PFSK-1 (cell line): Measurements from ENCODE around the gene TRUB1.

Source experiments
- FOXP2 ChIP-seq: optimal IDR thresholded peaks from 2 replicates; pipeline ENCODE3; 2011; ENCODE audit warnings: borderline replicate concordance, control low read depth, inconsistent platforms; ENCODE audit not compliant: insufficient read depth; ENCODE audit errors: extremely low read length, extremely low read depth
- POLR2AphosphoS5 ChIP-seq: IDR thresholded peaks from 2 replicates; pipeline ENCODE4 v1.6.1; 2012; ENCODE audit warnings: low read depth, mild to moderate bottlenecking, control low read depth, low read length, moderate library complexity
- REST ChIP-seq, 2 experiments: IDR thresholded peaks; 2 replicates each; pipeline versions ENCODE4 v1.6.1 to v1.8.0; 2011 to 2012; ENCODE audit warnings: low read depth in 2 of 2, low read length in 2 of 2, control low read depth in 1 of 2, inconsistent platforms in 1 of 2, mild to moderate bottlenecking in 1 of 2, moderate library complexity in 1 of 2; ENCODE audit not compliant: insufficient read depth in 1 of 2
- SIN3A ChIP-seq: IDR thresholded peaks from 2 replicates; pipeline ENCODE4 v1.6.1; 2012; ENCODE audit warnings: mild to moderate bottlenecking, low read length, moderate library complexity, borderline replicate concordance; ENCODE audit not compliant: insufficient read depth
- TAF1 ChIP-seq: IDR thresholded peaks from 2 replicates; pipeline ENCODE4 v1.6.1; 2012; ENCODE audit warnings: low read length, control low read depth, borderline replicate concordance; ENCODE audit not compliant: insufficient read depth

DNA sequence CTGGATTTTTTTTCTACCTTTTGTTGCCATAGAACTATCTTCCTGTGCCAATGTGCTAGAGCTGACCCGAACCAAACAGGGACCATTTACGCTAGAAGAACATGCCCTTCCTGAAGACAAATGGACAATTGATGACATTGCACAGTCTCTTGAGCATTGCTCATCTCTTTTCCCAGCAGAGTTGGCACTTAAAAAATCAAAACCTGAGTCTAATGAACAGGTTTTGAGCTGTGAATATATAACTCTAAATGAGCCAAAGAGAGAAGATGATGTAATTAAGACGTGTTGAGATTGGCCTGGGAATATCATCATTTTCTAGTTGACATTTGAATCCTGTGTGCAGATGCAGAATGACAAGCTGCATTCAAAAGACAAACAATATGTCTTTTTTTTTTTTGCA lies 37.1 kb downstream of the TRUB1 start:
- TF ChIP-seq POLR2AphosphoS5 = no peak
- TF ChIP-seq REST (IDR thresholded peaks at IDR 0.05; ENCODE audit: insufficient read depth in 1 of 2, low read depth in 2 of 2, low read length in 2 of 2) = no peak
- TF ChIP-seq TAF1 = no peak
- no peak for TF ChIP-seq SIN3A
- TF ChIP-seq FOXP2 = no peak
